K562 (cell line): ENCODE results near the gene B3GLCT. TPM values are rescaled to one million over a fixed set of nuclear protein-coding genes. Genes with fewer than 3 reads are reported as not detected.

Source experiments
- ATAC-seq: fragments of 200-7000 bp; cut with Tn5 transposase; 3 replicates; pipeline ENCODE4 v1.9.1; 2020; ENCODE audit warnings: moderate library complexity
- BruUV-seq: library from RNA; stranded (reverse); fragments of 400-500 nt; replicated peaks from 2 replicates; lab custom pipeline; 2021; lab: Mats Ljungman, UMichigan
- CTCF ChIA-PET: fragments of 300-600 bp; formaldehyde crosslinking; extraction: SDS; loops from one replicate; lab custom pipeline; 2021; ENCODE audit warnings: low intra/inter-chr PET ratio; lab: Yijun Ruan, JAX
- POLR2A ChIA-PET: fragments of 300-600, 350-650 bp; sonication (Branson Sonifier 250); formaldehyde crosslinking; extraction: SDS; loops from one replicate; lab custom pipeline; 2021; ENCODE audit warnings: antibody characterized with exemption, inconsistent platforms; lab: Yijun Ruan, JAX
- DNase-seq, 4 experiments: peaks; one replicate each; pipeline versions ENCODE4 v3.0.0 to v3.0.0-alpha.2; 2011 to 2018; ENCODE audit warnings: low spot score in 3 of 4, mixed read lengths in 3 of 4; ENCODE audit errors: extremely low read depth in 1 of 4
- FAIRE-seq: peaks from 2 replicates; lab custom pipeline; 2011; peaks lifted over from hg19 to GRCh38; lab: Jason Lieb, UNC
- H2AFZ ChIP-seq: 2 replicates; pipeline ENCODE4 v1.6.0; 2011; ENCODE audit warnings: low read depth, low read length, control low read depth, inconsistent platforms
- H3K27ac ChIP-seq: fragments of 200-600 bp; 3 replicates; pipeline ENCODE4 v1.8.0; 2011; ENCODE audit warnings: low read depth, mild to moderate bottlenecking, control low read depth, inconsistent platforms, low read length, moderate library complexity, mixed read lengths; ENCODE audit errors: extremely low read depth
- H3K27me3 ChIP-seq, 2 experiments: fragments of 300-600 bp in 1 of 2; 2 replicates in 1 of 2; 3 replicates in 1 of 2; pipeline versions ENCODE4 v1.6.0 to v1.8.0; 2011; ENCODE audit warnings: inconsistent platforms in 2 of 2, low read length in 2 of 2, mild to moderate bottlenecking in 1 of 2, mixed read lengths in 1 of 2, moderate library complexity in 1 of 2; ENCODE audit not compliant: control insufficient read depth in 2 of 2, insufficient read depth in 2 of 2
- H3K36me3 ChIP-seq: fragments of 300-600 bp; 3 replicates; pipeline ENCODE4 v1.8.0; 2011; ENCODE audit warnings: mild to moderate bottlenecking, low read length, inconsistent platforms; ENCODE audit not compliant: control insufficient read depth, insufficient read depth
- H3K4me1 ChIP-seq, 2 experiments: fragments of 200-600 bp in 1 of 2; replicated peaks in 1 of 2; 2 replicates in 1 of 2; 3 replicates in 1 of 2; pipeline versions ENCODE4 v1.5.1 to v1.8.0; 2011; ENCODE audit warnings: inconsistent platforms in 2 of 2, low read length in 2 of 2, mild to moderate bottlenecking in 1 of 2, mixed read lengths in 1 of 2, moderate library complexity in 1 of 2; ENCODE audit not compliant: control insufficient read depth in 2 of 2, insufficient read depth in 2 of 2
- H3K4me2 ChIP-seq: 2 replicates; pipeline ENCODE4 v1.6.1; 2011; ENCODE audit warnings: low read length, control low read depth, inconsistent platforms, mixed read lengths; ENCODE audit not compliant: insufficient read depth
- H3K4me3 ChIP-seq: fragments of 200-600 bp; sonication (generic), shearing (Covaris generic); 2 replicates; pipeline ENCODE4 v1.5.1; 2016; ENCODE audit warnings: control low read depth, inconsistent platforms
- H3K79me2 ChIP-seq: fragments of 200-600 bp; 3 replicates; pipeline ENCODE4 v1.8.0; 2011; ENCODE audit warnings: low read length, inconsistent platforms; ENCODE audit not compliant: control insufficient read depth, insufficient read depth
- H3K9ac ChIP-seq, 2 experiments: 2 replicates each; pipeline versions ENCODE4 v1.6.0 to v1.6.1; 2011; ENCODE audit warnings: low read depth in 2 of 2, low read length in 2 of 2, control low read depth in 1 of 2, inconsistent platforms in 1 of 2, mild to moderate bottlenecking in 1 of 2, mixed read lengths in 1 of 2; ENCODE audit not compliant: insufficient read depth in 1 of 2
- H3K9me1 ChIP-seq: one replicate; pipeline ENCODE4 v1.6.0; 2011; ENCODE audit warnings: inconsistent platforms, mild to moderate bottlenecking, low read length, moderate library complexity; ENCODE audit not compliant: control insufficient read depth, insufficient read depth
- H3K9me3 ChIP-seq: replicated peaks from 2 replicates; pipeline ENCODE4 v1.5.1; 2011; ENCODE audit warnings: low read depth, low read length, inconsistent platforms; ENCODE audit not compliant: control insufficient read depth, insufficient read depth
- H4K20me1 ChIP-seq: replicated peaks from 2 replicates; pipeline ENCODE4 v1.6.1; 2011; ENCODE audit warnings: low read length, inconsistent platforms, mixed read lengths; ENCODE audit not compliant: control insufficient read depth, insufficient read depth
- KLF6 ChIP-seq: fragments of 250-450 bp; sonication (Bioruptor Pico); IDR thresholded peaks from 2 replicates; pipeline ENCODE4 v1.4.0; 2020; ENCODE audit warnings: mild to moderate bottlenecking, moderate library complexity, borderline replicate concordance
- MCM3 ChIP-seq: fragments of 450-650 bp; IDR thresholded peaks from 2 replicates; pipeline ENCODE4 v1.6.1; 2016
- PCBP2 ChIP-seq: fragments of 200-400 bp; formaldehyde crosslinking; IDR thresholded peaks from 2 replicates; pipeline ENCODE4 v1.6.1; 2018; ENCODE audit warnings: low read length, low read depth, mild to moderate bottlenecking, moderate library complexity; ENCODE audit not compliant: poor library complexity, severe bottlenecking
- THAP12 ChIP-seq: fragments of 250-450 bp; sonication (Bioruptor Pico); IDR thresholded peaks from 2 replicates; pipeline ENCODE4 v1.9.0; 2021; ENCODE audit warnings: mild to moderate bottlenecking, inconsistent platforms
- WGBS: fragments of 100-300 bp; shearing (Covaris generic); methylation state at CpG from one replicate; pipeline ENCODE4 v1.1.6; 2016; ENCODE audit warnings: low coverage, mixed read lengths; ENCODE audit not compliant: insufficient coverage; ENCODE audit errors: missing lambda C conversion rate; 5-methylcytosine and 5-hydroxymethylcytosine counted together
- in situ Hi-C: fragments of 300-500 bp; cut with MboI; formaldehyde crosslinking; loops from 4 replicates; pipeline ENCODE4 v1.15.0; 2018; ENCODE audit warnings: inconsistent platforms, mixed read lengths
- intact Hi-C: fragments of 100-400 bp; cut with micrococcal nuclease; formaldehyde crosslinking; loops from 2 replicates; pipeline ENCODE4 v1.14.2; 2022
- polyA plus RNA-seq, 8 experiments: library from polyadenylated mRNA; depleted of rRNA in 4 of 8; stranded (reverse) in 5 of 8; unstranded in 3 of 8; fragments of >200 nt; fragmentation: Nextera tagmentation in 2 of 8; fragmentation: Illumina TruSeq in 1 of 8; extraction: Ambion mirVana in 2 of 8; extraction: Trizol in 1 of 8; gene quantifications; 2 replicates each; pipeline versions ENCODE4 v1.2.1 to v1.2.3, GENCODE V29; 2011 to 2014; ENCODE audit warnings: inconsistent platforms in 1 of 8, missing spikeins in 1 of 8
- total RNA-seq, 7 experiments: library from RNA; depleted of rRNA in 6 of 7; stranded (reverse); fragments of >200 nt in 6 of 7; fragmentation: Illumina TruSeq in 2 of 7; extraction: Trizol in 2 of 7; gene quantifications; 2 replicates each; pipeline versions ENCODE4 v1.2.1 to v1.2.3, GENCODE V29; 2011 to 2021; ENCODE audit warnings: low replicate concordance in 1 of 7
- TF ChIP-seq, protein P1 (sequence below), 3 experiments: fragments of 200-800 bp in 1 of 3; sonication (Bioruptor generic) in 1 of 3; sonication (generic) in 1 of 3; formaldehyde crosslinking in 1 of 3; IDR thresholded peaks; 2 replicates each; pipeline versions ENCODE4 v1.6.1 to v1.8.0; 2016 to 2022; ENCODE audit warnings: mild to moderate bottlenecking in 2 of 3, missing compliant biosample characterization in 2 of 3, missing genetic modification characterization in 2 of 3, missing genetic modification reagents in 1 of 3
- TF ChIP-seq, protein P2 (sequence below): fragments of 250-450 bp; sonication (Bioruptor Pico); IDR thresholded peaks from 2 replicates; pipeline ENCODE4 v1.5.0; 2021; ENCODE audit warnings: mild to moderate bottlenecking, moderate library complexity
- TF ChIP-seq, protein P3 (sequence below), 3 experiments: IDR thresholded peaks in 2 of 3; conservative IDR thresholded peaks in 1 of 3; 2 replicates each; pipeline ENCODE4 v1.5.1; 2011 to 2012; ENCODE audit warnings: low read length in 3 of 3, mild to moderate bottlenecking in 3 of 3, control low read depth in 2 of 3, improper control_type of control experiment in 1 of 3, inconsistent platforms in 1 of 3, low read depth in 1 of 3, mixed read lengths in 1 of 3, moderate library complexity in 1 of 3; ENCODE audit not compliant: insufficient read depth in 2 of 3

The B3GLCT gene
- total and polyA plus RNA-seq, 9 of the 15 experiments (the other 6 are each of a cell fraction or from before 2014, with no cell fraction given): 1.1 to 5.1 (median 2.9) TPM

GRCh38 chr13:31372454-31372853 lies 172.7 kb downstream of the B3GLCT start:
- Histone ChIP-seq H3K27ac (no peak overlapping the region), H3K4me2 (no peak overlapping the region), H3K4me3 (no peak overlapping the region), H4K20me1 (no peaks in the 10 kb centered on the region), H3K9me1 (no peaks in the 10 kb centered on the region), H3K36me3 (no peaks in the 10 kb centered on the region), H3K9ac (no peak overlapping the region), H3K27me3 (no peaks in the 10 kb centered on the region), H3K9me3 (no peaks in the 10 kb centered on the region), H3K79me2 (no peaks in the 10 kb centered on the region), H2AFZ (no peak overlapping the region), H3K4me1 (no peaks in the 10 kb centered on the region)
- ChIA-PET CTCF (no interaction called here), POLR2A (no interaction called here)
- in situ Hi-C loops (no loop called here), intact Hi-C loops (no loop called here)
- 24% methylated on average over 2 of the region's 4 CpGs for WGBS
- no TSS peak for BruUV-seq
- FAIRE-seq: no peak
- peak; percentile 47; the same call in 1 of the 3 replicates for ATAC-seq
- DNase-seq: peak in 1 of 4 experiments; percentile 1
- TF ChIP-seq, protein P1, sequence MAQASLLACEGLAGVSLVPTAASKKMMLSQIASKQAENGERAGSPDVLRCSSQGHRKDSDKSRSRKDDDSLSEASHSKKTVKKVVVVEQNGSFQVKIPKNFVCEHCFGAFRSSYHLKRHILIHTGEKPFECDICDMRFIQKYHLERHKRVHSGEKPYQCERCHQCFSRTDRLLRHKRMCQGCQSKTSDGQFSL (CRISPR knock-in tag; IDR thresholded peaks at IDR 0.05): no peak
- TF ChIP-seq, protein P1 (tag; IDR thresholded peaks at IDR 0.05): no peak
- TF ChIP-seq, protein P2, sequence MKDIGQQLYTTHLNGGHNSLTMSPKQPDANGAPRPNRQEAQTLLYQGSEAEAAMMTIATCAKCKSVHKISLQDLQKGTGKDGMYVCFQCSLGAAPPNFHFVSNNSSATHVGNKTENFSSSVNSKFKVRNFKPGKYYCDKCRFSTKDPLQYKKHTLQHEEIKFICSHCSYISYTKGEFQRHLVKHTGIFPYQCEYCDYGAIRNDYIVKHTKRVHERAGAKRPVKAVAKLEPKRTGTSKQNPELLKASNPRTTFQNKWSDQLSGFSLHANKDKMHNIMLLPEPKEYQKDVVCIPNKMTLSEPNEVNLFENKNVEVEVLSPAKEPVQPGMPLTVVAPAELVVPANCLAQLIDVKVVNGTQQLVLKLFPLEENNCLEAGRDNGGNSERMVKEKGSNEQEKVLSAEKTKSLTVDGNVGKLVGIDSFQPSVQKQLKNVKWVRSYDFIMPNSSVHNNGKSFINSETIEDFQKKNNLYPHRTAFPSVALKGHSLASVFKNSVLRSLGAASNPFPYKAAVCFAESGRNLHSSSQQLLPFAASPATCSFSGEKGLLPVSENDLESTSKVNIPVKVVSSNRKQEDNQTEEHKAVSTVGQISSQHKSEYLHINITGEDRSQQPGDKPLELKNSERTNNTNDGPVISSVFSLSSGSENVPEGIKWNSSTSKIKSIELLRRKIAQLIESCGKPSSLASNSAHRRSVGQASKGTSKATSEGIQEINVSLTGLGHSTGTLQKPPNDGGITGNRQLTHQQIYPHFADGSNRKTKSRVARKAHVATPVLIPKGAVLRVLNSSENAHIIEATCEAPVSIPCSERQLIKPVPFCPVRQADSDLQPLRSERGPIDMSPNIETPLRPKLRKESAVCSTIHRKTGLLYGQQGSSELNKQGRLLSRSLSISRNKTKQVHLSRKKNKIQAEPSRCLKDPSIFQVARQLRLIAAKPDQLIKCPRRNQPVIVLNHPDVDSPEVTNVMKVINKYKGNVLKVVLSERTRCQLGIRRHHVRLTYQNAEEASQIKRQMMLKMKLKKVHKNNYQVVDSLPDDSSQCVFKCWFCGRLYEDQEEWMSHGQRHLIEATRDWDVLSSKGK: no peak
- TF ChIP-seq KLF6 (CRISPR knock-in tag) (no peak), THAP12 (CRISPR knock-in tag) (no peak), PCBP2 (no peak), MCM3 (no peak)
- TF ChIP-seq, protein P3, sequence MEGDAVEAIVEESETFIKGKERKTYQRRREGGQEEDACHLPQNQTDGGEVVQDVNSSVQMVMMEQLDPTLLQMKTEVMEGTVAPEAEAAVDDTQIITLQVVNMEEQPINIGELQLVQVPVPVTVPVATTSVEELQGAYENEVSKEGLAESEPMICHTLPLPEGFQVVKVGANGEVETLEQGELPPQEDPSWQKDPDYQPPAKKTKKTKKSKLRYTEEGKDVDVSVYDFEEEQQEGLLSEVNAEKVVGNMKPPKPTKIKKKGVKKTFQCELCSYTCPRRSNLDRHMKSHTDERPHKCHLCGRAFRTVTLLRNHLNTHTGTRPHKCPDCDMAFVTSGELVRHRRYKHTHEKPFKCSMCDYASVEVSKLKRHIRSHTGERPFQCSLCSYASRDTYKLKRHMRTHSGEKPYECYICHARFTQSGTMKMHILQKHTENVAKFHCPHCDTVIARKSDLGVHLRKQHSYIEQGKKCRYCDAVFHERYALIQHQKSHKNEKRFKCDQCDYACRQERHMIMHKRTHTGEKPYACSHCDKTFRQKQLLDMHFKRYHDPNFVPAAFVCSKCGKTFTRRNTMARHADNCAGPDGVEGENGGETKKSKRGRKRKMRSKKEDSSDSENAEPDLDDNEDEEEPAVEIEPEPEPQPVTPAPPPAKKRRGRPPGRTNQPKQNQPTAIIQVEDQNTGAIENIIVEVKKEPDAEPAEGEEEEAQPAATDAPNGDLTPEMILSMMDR (IDR thresholded peaks at IDR 0.05 in 2 of 3, conservative IDR thresholded peaks at IDR 0.05 in 1 of 3; ENCODE audit: insufficient read depth in 2 of 3, low read depth in 1 of 3, low read length in 3 of 3): peak in 2 of 3 experiments; percentile 11 to 15; a peak in 2 of 6 replicates
